SU-DHL-6 (cell line): ENCODE data around the gene TREH.

Experiments
- H2AFZ ChIP-seq: fragments of 200-600 bp; sonication (generic); 2 replicates; pipeline ENCODE4 v1.6.1; 2014; ENCODE audit warnings: low read depth, mild to moderate bottlenecking, moderate library complexity, mixed read lengths, antibody characterized with exemption, low read length; ENCODE audit not compliant: severe bottlenecking
- H3F3A ChIP-seq: fragments of 200-600 bp; shearing (Covaris generic); 2 replicates; pipeline ENCODE4 v1.6.0; 2016; ENCODE audit warnings: antibody characterized with exemption, mild to moderate bottlenecking; ENCODE audit not compliant: insufficient read depth
- H3K27ac ChIP-seq: fragments of 200-600 bp; sonication (generic); 2 replicates; pipeline ENCODE4 v1.5.1; 2016; ENCODE audit warnings: low read depth, mild to moderate bottlenecking, low read length, moderate library complexity, mixed read lengths
- H3K27me3 ChIP-seq: fragments of 200-600 bp; sonication (generic), shearing (Covaris generic); 2 replicates; pipeline ENCODE4 v1.6.0; 2014; ENCODE audit warnings: mild to moderate bottlenecking, low read length
- H3K36me3 ChIP-seq: fragments of 200-600 bp; sonication (generic); 2 replicates; pipeline ENCODE4 v1.6.1; 2014; ENCODE audit warnings: mild to moderate bottlenecking, low read length, mixed read lengths
- H3K4me2 ChIP-seq: fragments of 300-600, 200-600 bp; shearing (Covaris generic), sonication (generic); 2 replicates; pipeline ENCODE4 v1.6.0; 2014; ENCODE audit warnings: low read length, low read depth, mild to moderate bottlenecking; ENCODE audit not compliant: poor library complexity, severe bottlenecking
- H3K4me3 ChIP-seq: fragments of 200-600 bp; sonication (generic); 2 replicates; pipeline ENCODE4 v1.5.1; 2014; ENCODE audit warnings: antibody characterized with exemption, low read length, mild to moderate bottlenecking, mixed read lengths; ENCODE audit not compliant: insufficient read depth, poor library complexity, severe bottlenecking
- H3K79me2 ChIP-seq: fragments of 200-600 bp; sonication (generic); 2 replicates; pipeline ENCODE4 v1.6.1; 2014; ENCODE audit warnings: mild to moderate bottlenecking, low read length, moderate library complexity; ENCODE audit not compliant: insufficient read depth
- H3K9ac ChIP-seq: fragments of 200-600 bp; sonication (generic); 2 replicates; pipeline ENCODE4 v1.7.0; 2014; ENCODE audit warnings: mild to moderate bottlenecking, low read length
- H3K9me2 ChIP-seq: fragments of 200-600 bp; sonication (generic); replicated peaks from 2 replicates; pipeline ENCODE4 v1.6.1; 2014; ENCODE audit warnings: low read length; ENCODE audit not compliant: insufficient read depth
- H3K9me3 ChIP-seq: fragments of 200-600 bp; sonication (generic); 2 replicates; pipeline ENCODE4 v1.6.1; 2014; ENCODE audit warnings: low read length, mixed read lengths; ENCODE audit not compliant: insufficient read depth
- H4K20me1 ChIP-seq: fragments of 200-600 bp; sonication (generic); 2 replicates; pipeline ENCODE4 v1.6.1; 2014; ENCODE audit warnings: low read depth, mild to moderate bottlenecking, antibody characterized with exemption, low read length, moderate library complexity, mixed read lengths
- EZH2phosphoT487 ChIP-seq: fragments of 200-600 bp; sonication (generic), shearing (Covaris generic); conservative IDR thresholded peaks from 2 replicates; pipeline ENCODE4 v1.6.1; 2018; ENCODE audit warnings: mild to moderate bottlenecking, antibody characterized with exemption, low read length, moderate library complexity, mixed read lengths
- TF ChIP-seq, protein P1 (sequence below): fragments of 200-600 bp; sonication (generic); IDR thresholded peaks from one replicate; pipeline ENCODE4 v1.5.1; 2017; ENCODE audit warnings: antibody characterized with exemption, mild to moderate bottlenecking, low read length, moderate library complexity; ENCODE audit not compliant: insufficient read depth, poor library complexity, severe bottlenecking

The TREH gene

DNA sequence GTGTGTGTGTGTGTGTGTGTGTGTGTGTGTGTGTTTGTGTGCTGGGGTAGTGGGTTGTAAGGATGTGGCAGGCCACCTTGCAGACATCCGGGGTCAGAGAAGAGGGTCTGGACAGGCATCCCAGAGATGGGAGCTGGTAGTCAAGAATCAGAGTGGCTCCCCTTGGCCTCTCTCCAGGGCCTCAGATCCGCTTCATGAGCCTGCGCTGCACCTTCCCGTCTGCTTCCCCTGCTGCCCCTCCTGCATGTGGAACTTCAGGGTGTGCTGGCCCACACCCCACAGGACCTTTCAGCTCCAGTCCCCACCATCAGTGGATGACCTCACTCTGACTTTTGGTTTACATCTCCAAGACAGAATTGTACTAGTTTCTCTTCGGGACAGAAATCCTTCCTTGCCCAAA lies 31.2 kb downstream of the TREH start:
- H3K9me3 ChIP-seq = no peaks in the 10 kb centered on the region
- H3K4me3 ChIP-seq = no peak overlapping the region
- H3F3A ChIP-seq = no peaks in the 10 kb centered on the region
- H3K9me2 ChIP-seq = no peaks in the 10 kb centered on the region
- no peaks in the 10 kb centered on the region for H3K27me3 ChIP-seq
- H3K9ac ChIP-seq = no peak overlapping the region
- H3K79me2 ChIP-seq = no peaks in the 10 kb centered on the region
- H4K20me1 ChIP-seq = no peaks in the 10 kb centered on the region
- H2AFZ ChIP-seq = no peak overlapping the region
- no peaks in the 10 kb centered on the region for H3K36me3 ChIP-seq
- H3K4me2 ChIP-seq = no peak overlapping the region
- H3K27ac ChIP-seq = no peak overlapping the region
- TF ChIP-seq EZH2phosphoT487 = no peak
- TF ChIP-seq, protein P1, sequence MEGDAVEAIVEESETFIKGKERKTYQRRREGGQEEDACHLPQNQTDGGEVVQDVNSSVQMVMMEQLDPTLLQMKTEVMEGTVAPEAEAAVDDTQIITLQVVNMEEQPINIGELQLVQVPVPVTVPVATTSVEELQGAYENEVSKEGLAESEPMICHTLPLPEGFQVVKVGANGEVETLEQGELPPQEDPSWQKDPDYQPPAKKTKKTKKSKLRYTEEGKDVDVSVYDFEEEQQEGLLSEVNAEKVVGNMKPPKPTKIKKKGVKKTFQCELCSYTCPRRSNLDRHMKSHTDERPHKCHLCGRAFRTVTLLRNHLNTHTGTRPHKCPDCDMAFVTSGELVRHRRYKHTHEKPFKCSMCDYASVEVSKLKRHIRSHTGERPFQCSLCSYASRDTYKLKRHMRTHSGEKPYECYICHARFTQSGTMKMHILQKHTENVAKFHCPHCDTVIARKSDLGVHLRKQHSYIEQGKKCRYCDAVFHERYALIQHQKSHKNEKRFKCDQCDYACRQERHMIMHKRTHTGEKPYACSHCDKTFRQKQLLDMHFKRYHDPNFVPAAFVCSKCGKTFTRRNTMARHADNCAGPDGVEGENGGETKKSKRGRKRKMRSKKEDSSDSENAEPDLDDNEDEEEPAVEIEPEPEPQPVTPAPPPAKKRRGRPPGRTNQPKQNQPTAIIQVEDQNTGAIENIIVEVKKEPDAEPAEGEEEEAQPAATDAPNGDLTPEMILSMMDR = no peak

DNA sequence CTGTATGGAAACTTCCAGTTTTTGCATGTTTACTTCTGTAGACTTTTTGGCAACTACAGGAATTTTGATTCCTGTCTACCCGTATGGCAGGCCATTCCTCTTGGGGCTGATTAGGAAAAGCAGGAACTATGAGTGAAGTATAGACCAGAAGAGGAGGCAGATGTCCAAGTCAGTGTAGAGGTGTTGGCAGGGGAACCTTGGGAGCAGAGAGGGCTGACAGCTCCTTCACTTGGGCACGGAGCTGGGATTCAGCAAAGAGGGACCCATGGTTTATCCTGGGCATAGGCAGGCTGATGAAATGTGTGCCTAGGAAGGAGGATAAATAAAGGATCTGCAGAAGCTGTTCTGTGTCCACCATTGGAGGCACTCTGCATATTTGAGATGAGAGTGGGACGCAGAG lies 33.1 kb downstream of the TREH start:
- Histone ChIP-seq H3F3A (no peaks in the 10 kb centered on the region), H3K9me2 (no peaks in the 10 kb centered on the region), H3K9me3 (no peaks in the 10 kb centered on the region), H3K9ac (no peak overlapping the region), H2AFZ (no peak overlapping the region), H3K27me3 (no peaks in the 10 kb centered on the region), H4K20me1 (no peaks in the 10 kb centered on the region), H3K36me3 (no peaks in the 10 kb centered on the region), H3K4me3 (no peak overlapping the region), H3K27ac (no peak overlapping the region), H3K4me2 (no peak overlapping the region), H3K79me2 (no peaks in the 10 kb centered on the region)
- TF ChIP-seq, protein P1 = no peak
- TF ChIP-seq EZH2phosphoT487 = no peak

DNA sequence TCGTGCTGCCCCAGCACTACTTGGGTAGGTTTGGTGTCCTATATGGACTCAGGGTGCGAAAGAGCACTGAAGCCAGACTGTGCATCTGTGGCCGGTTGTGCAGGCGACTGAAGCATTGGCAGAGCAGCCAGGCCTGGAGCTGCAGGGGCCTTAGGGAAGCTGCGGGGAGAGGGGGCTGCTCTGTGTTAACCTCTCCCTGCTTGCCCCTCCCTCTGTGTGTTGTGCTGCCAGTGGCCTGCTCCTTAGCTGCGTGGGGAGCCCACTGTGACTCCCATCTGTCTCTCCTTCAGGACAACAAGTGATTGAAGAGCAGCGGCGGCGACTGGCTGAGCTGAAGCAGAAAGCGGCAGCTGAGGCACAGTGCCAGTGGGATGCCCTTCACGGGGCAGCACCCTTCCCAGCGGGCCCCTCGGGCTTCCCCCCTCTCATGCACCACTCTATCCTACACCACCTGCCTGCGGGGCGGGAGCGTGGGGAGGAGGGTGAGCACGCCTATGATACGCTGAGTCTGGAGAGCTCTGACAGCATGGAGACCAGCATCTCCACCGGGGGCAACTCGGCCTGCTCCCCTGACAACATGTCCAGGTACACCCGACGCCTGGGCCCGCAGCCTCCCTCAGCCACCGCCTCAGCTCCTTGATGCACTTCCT lies 34.3 kb downstream of the TREH start:
- Histone ChIP-seq H2AFZ (no peak overlapping the region), H3K79me2 (no peaks in the 10 kb centered on the region), H4K20me1 (no peaks in the 10 kb centered on the region), H3K9me2 (no peaks in the 10 kb centered on the region), H3K4me2 (no peak overlapping the region), H3F3A (no peaks in the 10 kb centered on the region), H3K9ac (no peak overlapping the region), H3K27me3 (no peaks in the 10 kb centered on the region), H3K9me3 (no peaks in the 10 kb centered on the region), H3K4me3 (no peak overlapping the region), H3K36me3 (no peaks in the 10 kb centered on the region), H3K27ac (no peak overlapping the region)
- TF ChIP-seq, protein P1 = no peak
- TF ChIP-seq EZH2phosphoT487 = no peak
